Adrenal gland (tissue), 5 donors: Measurements from ENCODE around the gene CCDC201.

ENCODE experiments used
- CTCF ChIP-seq, 6 experiments: fragments of 450-650 bp in 4 of 6; fragments of 200-600 bp in 2 of 6; sonication (generic) in 1 of 6; IDR thresholded peaks; 1 replicate in 5 of 6; 2 replicates in 1 of 6; pipeline versions ENCODE4 v1.5.1 to v1.8.0; 2016 to 2021; ENCODE audit warnings: antibody characterized with exemption in 6 of 6, mild to moderate bottlenecking in 2 of 6, moderate library complexity in 1 of 6
- POLR2A ChIP-seq, 2 donors: fragments of 450-650 bp; IDR thresholded peaks; one replicate each; pipeline ENCODE4 v1.6.1; 2017; ENCODE audit warnings: antibody characterized with exemption in 2 of 2, mild to moderate bottlenecking in 2 of 2, moderate library complexity in 1 of 2
- donor health status: DM: no; HTN: no; CAD: no.

DNA sequence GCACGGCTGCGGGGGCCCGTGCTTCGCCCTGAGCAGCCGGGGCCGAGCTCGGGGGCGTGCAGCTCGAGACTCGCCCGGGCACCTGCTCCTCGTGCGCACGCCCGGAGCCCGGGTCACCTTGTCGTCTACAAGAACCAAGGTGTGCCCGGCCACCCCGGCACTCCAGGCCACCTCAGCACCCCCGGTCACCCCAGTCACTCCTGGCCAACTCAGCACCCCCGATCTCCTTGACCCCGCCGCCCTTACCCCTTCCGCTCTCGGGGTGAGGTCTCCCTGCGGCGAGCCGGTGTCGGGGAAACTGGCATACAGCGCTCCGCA, 48.5 kb upstream of the CCDC201 start:
- TF ChIP-seq CTCF (IDR thresholded peaks at IDR 0.05) (no peak), POLR2A (IDR thresholded peaks at IDR 0.05) (no peak)
